OCI-LY1 (cell line): ENCODE results near the gene STK17B.

Source experiments
- H2AFZ ChIP-seq: fragments of 200-600 bp; sonication (generic), shearing (Covaris generic); 2 replicates; pipeline ENCODE4 v1.6.0; 2014; ENCODE audit warnings: antibody characterized with exemption, mild to moderate bottlenecking, low read length
- H3F3A ChIP-seq: fragments of 200-600 bp; sonication (generic), shearing (Covaris generic); 2 replicates; pipeline ENCODE4 v1.6.0; 2014; ENCODE audit warnings: mild to moderate bottlenecking, antibody characterized with exemption, low read length, moderate library complexity; ENCODE audit not compliant: insufficient read depth
- H3K27ac ChIP-seq: fragments of 200-600 bp; sonication (generic); 2 replicates; pipeline ENCODE4 v1.5.1; 2014; ENCODE audit warnings: low read length, mixed run types, mild to moderate bottlenecking, low read depth; ENCODE audit not compliant: poor library complexity, severe bottlenecking
- H3K27me3 ChIP-seq: fragments of 200-600 bp; sonication (generic); 2 replicates; pipeline ENCODE4 v1.6.0; 2014; ENCODE audit warnings: antibody characterized with exemption, mild to moderate bottlenecking, low read length, moderate library complexity; ENCODE audit not compliant: insufficient read depth
- H3K36me3 ChIP-seq: fragments of 200-600 bp; sonication (generic); 2 replicates; pipeline ENCODE4 v1.6.1; 2014; ENCODE audit warnings: mild to moderate bottlenecking, antibody characterized with exemption, low read length, moderate library complexity, mixed read lengths; ENCODE audit not compliant: insufficient read depth
- H3K4me1 ChIP-seq: fragments of 200-600 bp; sonication (generic); 2 replicates; pipeline ENCODE4 v1.5.1; 2014; ENCODE audit warnings: mild to moderate bottlenecking, low read length, moderate library complexity; ENCODE audit not compliant: insufficient read depth, severe bottlenecking
- H3K4me2 ChIP-seq: fragments of 200-600 bp; sonication (generic), shearing (Covaris generic); 2 replicates; pipeline ENCODE4 v1.6.1; 2014; ENCODE audit warnings: low read length
- H3K4me3 ChIP-seq: fragments of 200-600 bp; sonication (generic); 2 replicates; pipeline ENCODE4 v1.5.1; 2014; ENCODE audit warnings: low read length, low read depth, mild to moderate bottlenecking, mixed read lengths; ENCODE audit not compliant: poor library complexity, severe bottlenecking
- H3K79me2 ChIP-seq: fragments of 200-600 bp; shearing (Covaris generic); 2 replicates; pipeline ENCODE4 v1.6.1; 2016; ENCODE audit warnings: mixed run types, low read length, mixed read lengths; ENCODE audit not compliant: insufficient read depth
- H3K9ac ChIP-seq: fragments of 200-600 bp; sonication (generic), shearing (Covaris generic); 2 replicates; pipeline ENCODE4 v1.6.1; 2014; ENCODE audit warnings: mild to moderate bottlenecking, low read length, mixed read lengths
- H3K9me2 ChIP-seq: fragments of 200-600 bp; sonication (generic), shearing (Covaris generic); 2 replicates; pipeline ENCODE4 v1.6.1; 2014; ENCODE audit warnings: low read depth, mild to moderate bottlenecking, low read length, mixed read lengths
- H3K9me3 ChIP-seq: fragments of 200-600 bp; shearing (Covaris generic); 2 replicates; pipeline ENCODE4 v1.6.1; 2014; ENCODE audit warnings: low read length, mixed read lengths
- H4K20me1 ChIP-seq: fragments of 200-600 bp; sonication (generic), shearing (Covaris generic); 2 replicates; pipeline ENCODE4 v1.6.0; 2016; ENCODE audit warnings: mild to moderate bottlenecking, low read length; ENCODE audit not compliant: insufficient read depth
- EZH2 ChIP-seq: fragments of 200-600 bp; sonication (generic), shearing (Covaris generic); IDR thresholded peaks from 2 replicates; pipeline ENCODE4 v1.8.0; 2017; ENCODE audit warnings: borderline replicate concordance, mixed run types, mild to moderate bottlenecking, antibody characterized with exemption, low read length, moderate library complexity, mixed read lengths
- TF ChIP-seq, protein P1 (sequence below): fragments of 200-600 bp; sonication (generic), shearing (Covaris generic); IDR thresholded peaks from 2 replicates; pipeline ENCODE4 v1.5.1; 2017; ENCODE audit warnings: mild to moderate bottlenecking, antibody characterized with exemption, low read length, moderate library complexity, mixed read lengths

STK17B gene

GRCh38 chr2:196125596-196125995, 45.8 kb downstream of the STK17B start:
- no peaks in the 10 kb centered on the region for H3F3A ChIP-seq
- peaks cover 4% of the 10 kb centered on the region; the same call in 1 of the 2 replicates for H3K27me3 ChIP-seq
- no peaks in the 10 kb centered on the region for H3K79me2 ChIP-seq
- H3K9me2 ChIP-seq, result no peaks in the 10 kb centered on the region
- no peak overlapping the region for H3K4me2 ChIP-seq
- TF ChIP-seq, protein P1, sequence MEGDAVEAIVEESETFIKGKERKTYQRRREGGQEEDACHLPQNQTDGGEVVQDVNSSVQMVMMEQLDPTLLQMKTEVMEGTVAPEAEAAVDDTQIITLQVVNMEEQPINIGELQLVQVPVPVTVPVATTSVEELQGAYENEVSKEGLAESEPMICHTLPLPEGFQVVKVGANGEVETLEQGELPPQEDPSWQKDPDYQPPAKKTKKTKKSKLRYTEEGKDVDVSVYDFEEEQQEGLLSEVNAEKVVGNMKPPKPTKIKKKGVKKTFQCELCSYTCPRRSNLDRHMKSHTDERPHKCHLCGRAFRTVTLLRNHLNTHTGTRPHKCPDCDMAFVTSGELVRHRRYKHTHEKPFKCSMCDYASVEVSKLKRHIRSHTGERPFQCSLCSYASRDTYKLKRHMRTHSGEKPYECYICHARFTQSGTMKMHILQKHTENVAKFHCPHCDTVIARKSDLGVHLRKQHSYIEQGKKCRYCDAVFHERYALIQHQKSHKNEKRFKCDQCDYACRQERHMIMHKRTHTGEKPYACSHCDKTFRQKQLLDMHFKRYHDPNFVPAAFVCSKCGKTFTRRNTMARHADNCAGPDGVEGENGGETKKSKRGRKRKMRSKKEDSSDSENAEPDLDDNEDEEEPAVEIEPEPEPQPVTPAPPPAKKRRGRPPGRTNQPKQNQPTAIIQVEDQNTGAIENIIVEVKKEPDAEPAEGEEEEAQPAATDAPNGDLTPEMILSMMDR, result no peak
- TF ChIP-seq EZH2, result no peak
- no peak overlapping the region for H3K9ac ChIP-seq
- H3K36me3 ChIP-seq, result no peaks in the 10 kb centered on the region
- H3K27ac ChIP-seq, result no peak overlapping the region
- H3K4me1 ChIP-seq, result no peaks in the 10 kb centered on the region
- no peak overlapping the region for H3K4me3 ChIP-seq
- no peaks in the 10 kb centered on the region for H4K20me1 ChIP-seq
- H2AFZ ChIP-seq, result no peak overlapping the region
- H3K9me3 ChIP-seq, result peaks cover 8% of the 10 kb centered on the region

GRCh38 chr2:196123679-196124373, 47.6 kb downstream of the STK17B start:
- no peaks in the 10 kb centered on the region for H3K4me1 ChIP-seq
- 0 out of 2 replicates have a peak, but pooled peaks cover 2% of the 10 kb centered on the region for H3K9me3 ChIP-seq
- H3K9ac ChIP-seq, result no peak overlapping the region
- no peak overlapping the region for H2AFZ ChIP-seq
- H3K27ac ChIP-seq, result no peak overlapping the region
- no peak overlapping the region for H3K4me3 ChIP-seq
- no peaks in the 10 kb centered on the region for H3K9me2 ChIP-seq
- H3K36me3 ChIP-seq, result no peaks in the 10 kb centered on the region
- no peaks in the 10 kb centered on the region for H3K79me2 ChIP-seq
- no peak for TF ChIP-seq EZH2
- TF ChIP-seq, protein P1, result no peak
- H4K20me1 ChIP-seq, result no peaks in the 10 kb centered on the region
- no peaks in the 10 kb centered on the region for H3F3A ChIP-seq
- no peak overlapping the region for H3K4me2 ChIP-seq
- peaks cover 4% of the 10 kb centered on the region; the same call in 1 of the 2 replicates for H3K27me3 ChIP-seq

DNA sequence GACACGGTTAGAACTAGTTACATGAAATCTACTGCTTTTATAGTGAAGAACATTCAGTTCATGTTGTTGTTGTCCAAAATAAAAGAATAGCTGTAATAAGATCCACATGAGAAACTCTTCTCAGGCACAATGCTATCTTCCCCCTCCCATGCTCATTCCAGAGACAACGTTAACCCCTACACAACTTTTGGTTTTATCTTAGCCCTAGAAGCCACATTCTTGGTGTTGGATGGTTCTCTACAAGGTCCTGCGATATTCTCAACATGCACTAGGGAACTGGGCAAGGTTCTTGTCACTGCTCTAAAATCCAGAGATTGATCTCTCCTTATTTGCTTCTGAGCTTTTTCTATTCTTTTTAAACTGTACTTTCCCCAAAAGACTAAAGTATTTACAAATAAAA, 51.5 kb downstream of the STK17B start:
- Histone ChIP-seq H3K79me2 (no peaks in the 10 kb centered on the region), H2AFZ (no peak overlapping the region), H3K4me3 (no peak overlapping the region), H3K9me3 (no peaks in the 10 kb centered on the region), H3K27ac (no peak overlapping the region), H3K4me2 (no peak overlapping the region), H3K27me3 (peaks cover 4% of the 10 kb centered on the region; the same call in 1 of the 2 replicates), H4K20me1 (no peaks in the 10 kb centered on the region), H3K9ac (no peak overlapping the region), H3F3A (no peaks in the 10 kb centered on the region), H3K36me3 (no peaks in the 10 kb centered on the region), H3K4me1 (no peaks in the 10 kb centered on the region), H3K9me2 (no peaks in the 10 kb centered on the region)
- TF ChIP-seq EZH2, result no peak
- TF ChIP-seq, protein P1, result no peak
